ENCODE data around the gene B4GALNT4. TPM values are rescaled to one million over a fixed set of nuclear protein-coding genes. Genes with fewer than 3 reads are reported as not detected.
"Not testable (repeated sequence)": the region's sequence is repeated elsewhere in the genome, so short reads cannot be mapped to it uniquely, and the experiment has no call there.

The B4GALNT4 gene, protein sequence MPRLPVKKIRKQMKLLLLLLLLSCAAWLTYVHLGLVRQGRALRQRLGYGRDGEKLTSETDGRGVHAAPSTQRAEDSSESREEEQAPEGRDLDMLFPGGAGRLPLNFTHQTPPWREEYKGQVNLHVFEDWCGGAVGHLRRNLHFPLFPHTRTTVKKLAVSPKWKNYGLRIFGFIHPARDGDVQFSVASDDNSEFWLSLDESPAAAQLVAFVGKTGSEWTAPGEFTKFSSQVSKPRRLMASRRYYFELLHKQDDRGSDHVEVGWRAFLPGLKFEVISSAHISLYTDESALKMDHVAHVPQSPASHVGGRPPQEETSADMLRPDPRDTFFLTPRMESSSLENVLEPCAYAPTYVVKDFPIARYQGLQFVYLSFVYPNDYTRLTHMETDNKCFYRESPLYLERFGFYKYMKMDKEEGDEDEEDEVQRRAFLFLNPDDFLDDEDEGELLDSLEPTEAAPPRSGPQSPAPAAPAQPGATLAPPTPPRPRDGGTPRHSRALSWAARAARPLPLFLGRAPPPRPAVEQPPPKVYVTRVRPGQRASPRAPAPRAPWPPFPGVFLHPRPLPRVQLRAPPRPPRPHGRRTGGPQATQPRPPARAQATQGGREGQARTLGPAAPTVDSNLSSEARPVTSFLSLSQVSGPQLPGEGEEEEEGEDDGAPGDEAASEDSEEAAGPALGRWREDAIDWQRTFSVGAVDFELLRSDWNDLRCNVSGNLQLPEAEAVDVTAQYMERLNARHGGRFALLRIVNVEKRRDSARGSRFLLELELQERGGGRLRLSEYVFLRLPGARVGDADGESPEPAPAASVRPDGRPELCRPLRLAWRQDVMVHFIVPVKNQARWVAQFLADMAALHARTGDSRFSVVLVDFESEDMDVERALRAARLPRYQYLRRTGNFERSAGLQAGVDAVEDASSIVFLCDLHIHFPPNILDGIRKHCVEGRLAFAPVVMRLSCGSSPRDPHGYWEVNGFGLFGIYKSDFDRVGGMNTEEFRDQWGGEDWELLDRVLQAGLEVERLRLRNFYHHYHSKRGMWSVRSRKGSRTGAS
- total RNA-seq = 0.50 TPM
- long read RNA-seq, partial matches to known transcripts = 3 of 3 reads
- long read RNA-seq, other reads (novel, unspliced or antisense) = 0 of 3 reads

GRCh38 chr11:369336-370018 lies at the start of gene B4GALNT4:
Gene B4GALNT4, plus strand, starts transcription at chr11:369499. Its CDS starts 305 bp downstream, at chr11:369804.
- intact Hi-C loops (cut with micrococcal nuclease) = no loop called here
- ATAC-seq (peak; percentile 24), DNase-seq (peak; percentile 16)

GRCh38 chr11:319888-320273 lies 49.4 kb upstream of the B4GALNT4 start:
- intact Hi-C loops (cut with micrococcal nuclease) = not testable (repeated sequence)
- DNase-seq (peak; percentile 32), ATAC-seq (peak; percentile 14)

DNA sequence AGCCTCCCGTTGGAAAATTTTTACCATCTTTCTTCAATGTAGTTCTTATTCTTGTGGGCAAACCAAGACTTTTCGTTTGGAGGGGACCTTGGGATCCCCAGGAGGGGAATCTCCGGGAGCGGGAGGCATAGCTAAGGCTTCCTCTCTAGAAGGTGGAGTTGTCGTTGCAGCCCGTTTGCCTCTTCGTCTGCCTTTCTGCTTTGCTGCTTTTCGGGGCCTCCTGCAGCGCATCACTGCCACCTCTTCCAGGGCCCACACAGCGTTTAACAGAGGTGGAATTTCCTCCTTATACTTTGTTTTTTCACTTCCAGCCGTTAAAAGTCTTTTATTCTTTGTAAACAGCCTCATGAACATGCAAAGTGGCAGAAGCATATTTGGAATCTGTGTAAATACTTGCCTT lies 45.1 kb upstream of the B4GALNT4 start:
- ATAC-seq (no peak), DNase-seq (no peak)
- intact Hi-C loops (cut with micrococcal nuclease) = no loop called here

DNA sequence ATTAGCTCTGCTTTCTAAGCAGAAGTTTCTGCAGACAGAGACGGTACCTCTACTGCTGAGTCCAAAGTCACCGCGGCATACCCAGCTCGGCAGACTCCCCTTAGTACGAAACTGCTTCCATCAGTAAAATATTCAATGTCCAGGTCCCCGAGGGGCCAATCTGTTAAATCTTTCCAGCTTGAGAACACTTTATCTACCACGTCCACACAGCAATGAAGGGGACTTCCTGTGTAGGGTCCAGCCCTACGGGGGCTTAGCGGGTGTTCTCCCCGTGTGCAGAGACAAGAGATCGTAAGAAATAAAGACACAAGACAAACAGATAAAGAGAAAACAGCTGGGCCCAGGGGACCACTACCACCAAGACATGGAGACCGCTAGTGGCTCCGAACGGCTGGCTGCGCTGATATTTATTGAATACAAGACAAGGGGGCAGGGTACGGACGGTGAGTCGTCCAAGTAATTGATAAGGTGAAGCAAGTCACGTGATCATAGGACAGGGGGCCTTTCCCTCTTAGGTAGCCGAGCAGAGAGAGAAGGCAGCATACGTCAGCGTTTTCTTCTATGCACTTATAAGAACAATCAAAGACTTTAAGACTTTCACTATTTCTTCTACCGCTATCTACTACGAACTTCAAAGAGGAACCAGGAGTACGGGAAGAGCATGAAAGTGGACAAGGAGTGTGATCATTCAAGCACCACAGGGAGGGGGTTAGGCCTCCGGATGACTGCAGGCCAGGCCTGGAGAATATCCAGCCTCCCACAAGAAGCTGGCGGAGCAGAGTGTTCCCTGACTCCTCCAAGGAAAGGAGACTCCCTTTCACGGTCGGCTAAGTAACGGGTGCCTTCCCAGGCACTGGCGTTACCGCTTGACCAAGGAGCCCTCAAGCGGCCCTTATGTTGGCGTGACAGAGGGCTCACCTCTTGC lies 44.4 kb upstream of the B4GALNT4 start:
- DNase-seq (peak; percentile 62), ATAC-seq (peak; percentile 17)
- intact Hi-C loops (cut with micrococcal nuclease) = not testable (repeated sequence)

GRCh38 chr11:325796-326591 lies 43.3 kb upstream of the B4GALNT4 start:
- no peak for ATAC-seq
- DNase-seq = no peak
- intact Hi-C loops (cut with micrococcal nuclease) = no loop called here

GRCh38 chr11:326592-326841 lies 42.8 kb upstream of the B4GALNT4 start:
- DNase-seq (no peak), ATAC-seq (no peak)
- intact Hi-C loops (cut with micrococcal nuclease) = no loop called here

DNA sequence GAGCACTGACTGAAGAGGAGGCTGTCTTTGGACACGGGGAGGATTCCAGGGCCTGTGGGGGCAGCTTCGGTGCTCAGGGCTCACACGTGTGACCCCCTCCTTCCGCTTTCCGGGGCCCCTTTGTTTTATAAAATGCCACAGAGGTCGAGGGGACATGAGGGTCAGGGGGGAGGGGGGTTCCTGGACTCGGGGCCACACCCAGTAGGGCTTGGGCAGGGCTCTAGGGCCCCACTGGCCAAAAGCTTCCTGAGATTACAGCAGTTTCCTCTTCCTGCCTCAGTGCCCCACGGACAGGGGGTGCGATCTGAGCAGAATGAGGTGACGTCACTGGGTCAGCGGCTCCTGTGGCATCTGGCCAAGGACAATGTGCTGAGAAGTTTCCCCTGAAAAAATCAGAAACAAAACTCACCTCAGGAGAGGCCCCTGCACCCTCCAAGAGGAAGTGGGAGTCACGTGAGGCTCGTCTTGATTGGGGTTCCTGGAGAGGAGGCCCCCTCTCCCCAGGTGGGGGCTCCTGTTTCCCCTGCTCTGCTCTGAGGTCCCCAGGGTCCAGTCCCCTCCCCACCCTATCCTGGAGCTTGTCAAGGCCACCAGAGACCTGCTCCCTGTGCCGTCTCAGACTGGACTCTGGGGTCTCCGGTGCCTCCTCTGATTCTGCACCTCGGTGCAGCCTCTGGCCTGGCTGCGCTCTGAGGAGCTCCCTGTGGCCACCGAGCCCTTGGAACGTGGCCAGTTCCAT lies 42.3 kb upstream of the B4GALNT4 start:
- peak; percentile 87 for ATAC-seq
- intact Hi-C loops (cut with micrococcal nuclease) = no loop called here

GRCh38 chr11:327581-327923 lies 41.7 kb upstream of the B4GALNT4 start:
- ATAC-seq (no peak), DNase-seq (no peak)
- intact Hi-C loops (cut with micrococcal nuclease) = no loop called here

More for the DNA sequence above, 42.3 kb upstream of the B4GALNT4 start:
- peak; percentile 89 for DNase-seq

DNA sequence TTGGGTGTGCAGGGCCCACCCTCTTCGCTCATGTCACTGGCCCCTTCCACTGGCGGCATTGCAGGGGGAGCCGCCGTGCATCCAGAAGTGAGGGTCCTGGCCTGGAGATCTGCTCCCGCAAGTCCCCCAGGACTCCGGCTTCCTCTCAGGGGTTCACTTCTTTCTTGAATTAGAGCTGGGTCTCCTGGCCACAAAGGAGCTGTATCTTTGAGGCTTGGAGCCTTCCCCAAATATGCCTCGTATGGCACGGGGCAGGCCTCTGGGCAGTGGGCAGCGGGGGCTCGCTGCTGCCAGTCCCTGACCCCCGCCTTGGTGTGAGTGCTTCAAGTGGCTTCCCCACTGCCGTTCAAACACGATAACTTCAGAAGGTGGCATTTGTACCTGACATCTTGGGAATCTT lies 41.3 kb upstream of the B4GALNT4 start:
- intact Hi-C loops (cut with micrococcal nuclease) = no loop called here
- no peak for DNase-seq

DNA sequence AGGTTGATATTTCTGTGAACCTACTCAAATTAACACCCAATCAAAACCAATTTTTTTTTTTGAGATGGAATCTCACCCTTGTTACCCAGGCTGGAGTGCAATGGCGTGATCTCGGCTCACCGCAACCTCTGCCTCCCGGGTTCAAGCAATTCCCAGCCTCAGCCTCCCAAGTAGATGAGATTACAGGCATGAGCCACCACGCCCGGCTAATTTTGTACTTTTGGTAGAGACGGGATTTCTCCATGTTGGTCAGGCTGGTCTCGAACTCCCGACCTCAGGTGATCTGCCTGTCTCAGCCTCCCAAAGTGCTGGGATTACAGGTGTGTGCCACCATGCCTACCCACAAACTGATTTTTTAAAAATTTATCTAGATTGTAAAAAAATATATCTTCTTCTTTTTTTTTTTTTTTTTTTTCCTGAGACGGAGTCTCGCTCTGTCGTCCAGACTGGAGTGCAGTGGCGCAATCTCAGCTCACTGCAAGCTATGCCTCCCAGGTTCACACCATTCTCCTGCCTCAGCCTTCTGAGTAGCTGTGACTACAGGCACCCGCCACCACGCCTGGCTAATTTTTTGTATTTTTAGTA lies 40.7 kb upstream of the B4GALNT4 start:
- DNase-seq; ATAC-seq; intact Hi-C loops (cut with micrococcal nuclease): not testable (repeated sequence)

More for the DNA sequence above, 41.3 kb upstream of the B4GALNT4 start:
- no peak for ATAC-seq

DNA sequence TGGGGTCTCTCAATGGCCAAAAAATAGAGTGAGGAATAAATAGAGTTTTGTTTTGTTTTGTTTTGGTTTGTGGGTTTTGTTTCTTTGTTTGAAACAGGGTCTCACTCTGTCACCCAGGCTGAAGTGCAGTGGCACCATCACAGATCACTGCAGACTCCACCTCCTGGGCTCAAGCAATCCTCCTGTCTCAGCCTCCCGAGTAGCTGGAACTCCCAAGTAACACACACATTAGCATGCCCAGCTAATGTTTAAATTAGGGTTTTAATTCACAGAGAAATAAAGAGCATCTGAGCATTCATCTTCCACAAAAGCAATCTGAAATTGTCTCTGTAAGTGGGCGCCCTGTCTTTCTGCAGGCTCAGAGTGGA lies 39.4 kb upstream of the B4GALNT4 start:
- no peak for DNase-seq

GRCh38 chr11:330307-330693 lies 39.0 kb upstream of the B4GALNT4 start:
- intact Hi-C loops (cut with micrococcal nuclease) = no loop called here
- DNase-seq (no peak), ATAC-seq (no peak)

More for the DNA sequence above, 39.4 kb upstream of the B4GALNT4 start:
- intact Hi-C loops (cut with micrococcal nuclease) = no loop called here
- ATAC-seq = no peak

DNA sequence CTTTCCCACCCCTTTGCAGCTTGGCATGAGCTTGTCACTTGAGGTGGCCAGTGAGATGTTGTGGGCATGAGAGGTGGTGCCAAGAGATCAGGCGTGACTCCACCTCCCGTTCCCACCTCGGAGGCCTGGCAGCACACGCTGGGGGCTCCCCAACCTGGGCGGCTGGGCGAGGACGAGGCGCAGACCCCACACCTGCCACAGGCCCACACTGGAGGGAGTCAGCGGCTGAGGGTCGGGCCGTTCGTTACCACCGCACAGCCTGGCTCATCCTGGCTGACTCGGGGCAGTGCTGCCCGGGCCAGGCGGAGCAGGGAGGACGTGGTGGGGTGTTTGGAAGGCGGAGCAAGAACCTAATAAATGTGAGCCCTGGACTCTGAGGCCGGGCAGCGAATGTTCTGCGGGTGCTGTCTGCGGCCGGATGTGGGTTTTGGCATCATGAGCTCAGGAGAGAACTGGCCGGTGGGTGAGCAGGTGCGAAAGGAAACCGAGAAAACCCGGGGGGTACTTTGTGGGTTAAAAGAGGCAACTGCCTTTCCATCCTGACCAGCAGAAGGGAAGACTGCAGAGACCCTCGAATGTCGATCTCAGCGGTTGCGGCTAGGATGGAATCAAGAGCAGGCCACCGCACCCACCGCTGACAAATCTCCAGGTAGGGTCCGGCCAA lies 38.5 kb upstream of the B4GALNT4 start:
- intact Hi-C loops (cut with micrococcal nuclease) = no loop called here
- ATAC-seq (no peak), DNase-seq (no peak)

DNA sequence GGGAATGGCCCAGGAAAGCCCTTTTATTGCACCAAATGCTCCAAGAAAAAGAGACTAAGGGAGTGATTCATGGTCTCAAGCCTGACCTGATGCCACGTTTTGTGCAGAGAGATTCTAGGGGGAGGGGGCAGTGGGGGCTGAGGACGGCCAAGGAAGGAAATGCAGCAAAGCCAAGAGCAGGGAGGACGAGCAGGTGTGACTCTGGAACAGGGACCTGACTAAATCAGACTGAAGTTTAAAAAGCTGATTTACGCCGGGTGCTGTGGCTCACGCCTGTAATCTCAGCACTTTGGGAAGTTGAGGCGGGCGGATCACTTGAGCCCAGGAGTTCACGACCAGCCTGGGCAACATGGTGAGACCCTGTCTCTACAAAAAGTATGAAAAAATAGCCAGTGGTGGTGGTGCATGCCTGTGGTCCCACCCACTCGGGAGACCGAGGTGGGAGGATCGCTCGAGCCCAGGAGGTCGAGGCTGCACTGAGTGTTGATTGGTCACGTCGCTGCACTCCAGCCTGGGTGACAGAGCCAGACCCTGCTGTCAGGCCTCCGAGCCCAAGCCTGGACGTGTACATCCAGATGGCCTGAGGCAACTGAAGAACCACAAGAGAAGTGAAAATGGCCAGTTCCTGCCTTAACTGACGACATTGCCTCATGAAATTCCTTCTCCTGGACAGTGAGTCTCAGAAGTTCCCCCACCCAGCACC lies 37.8 kb upstream of the B4GALNT4 start:
- ATAC-seq (no peak), DNase-seq (no peak)
- intact Hi-C loops (cut with micrococcal nuclease) = no loop called here

DNA sequence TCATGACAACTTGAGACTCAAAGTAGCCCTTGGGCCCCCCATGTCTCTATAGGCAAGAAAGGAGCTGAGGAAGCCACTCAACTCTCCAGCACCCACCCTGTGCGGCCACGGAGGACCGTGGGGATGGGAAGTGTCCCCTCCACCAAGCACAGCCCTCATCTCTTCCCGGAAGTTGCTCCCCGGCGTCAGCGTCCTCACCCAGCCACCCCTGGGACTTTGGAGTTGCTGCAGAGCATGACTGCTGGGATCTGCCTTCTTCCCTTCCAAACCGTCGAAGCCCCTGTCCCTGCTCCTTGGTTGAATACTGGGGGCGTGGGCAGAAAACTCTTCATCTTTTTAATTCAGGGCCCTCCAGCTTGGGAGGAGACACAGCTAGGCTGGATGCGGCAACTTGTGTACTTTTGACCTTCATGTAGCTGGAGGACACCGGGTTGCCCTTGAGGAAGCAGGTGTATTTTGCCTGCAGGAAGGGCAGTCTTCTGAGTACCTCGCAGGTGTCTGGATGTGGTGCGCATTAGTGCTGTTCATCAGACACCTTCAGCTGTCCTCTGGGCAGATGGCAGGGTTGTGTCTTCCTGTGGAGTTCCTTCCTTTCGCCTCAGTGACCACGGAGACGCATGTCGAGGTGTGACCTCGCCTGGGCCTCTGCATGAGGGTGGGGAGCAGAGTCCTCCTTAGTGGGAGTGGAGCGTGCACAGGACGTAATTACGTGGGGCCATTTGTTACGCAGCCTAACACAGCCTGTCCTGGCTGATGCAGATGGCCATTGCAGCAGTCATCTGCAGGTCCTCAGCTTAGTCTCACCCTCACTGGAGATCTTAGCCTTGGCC lies 36.4 kb upstream of the B4GALNT4 start:
- DNase-seq = no peak
- no peak for ATAC-seq
- intact Hi-C loops (cut with micrococcal nuclease) = no loop called here
